GM12878 (cell line): ENCODE data around the gene CCDC71L. TPM values are rescaled to one million over a fixed set of nuclear protein-coding genes. Genes with fewer than 3 reads are reported as not detected.

Experiments used
- ATAC-seq: fragments of 200-7000 bp; cut with Tn5 transposase; 3 replicates; pipeline ENCODE4 v1.9.1; 2020; ENCODE audit warnings: mild to moderate bottlenecking, moderate library complexity
- BruUV-seq: library from RNA; stranded (reverse); fragments of 400-500 nt; replicated peaks from 2 replicates; lab custom pipeline; 2021; lab: Mats Ljungman, UMichigan
- CTCF ChIA-PET: fragments of 300-600 bp; sonication (Branson Sonifier 250); formaldehyde crosslinking; extraction: SDS; loops from one replicate; lab custom pipeline; 2021; ENCODE audit warnings: inconsistent platforms; lab: Yijun Ruan, JAX
- POLR2A ChIA-PET: fragments of 350-600 bp; formaldehyde crosslinking; extraction: SDS; loops from one replicate; lab custom pipeline; 2021; ENCODE audit warnings: inconsistent platforms; lab: Charles Lee
- RAD21 ChIA-PET: fragments of 300-600 bp; sonication (Branson Sonifier 250); formaldehyde crosslinking; loops from one replicate; lab custom pipeline; 2023; ENCODE audit warnings: antibody characterized with exemption; ENCODE audit not compliant: unreplicated experiment; lab: Charles Lee
- SMC1A ChIA-PET: fragments of 300-600 bp; sonication (Branson Sonifier 250); formaldehyde crosslinking; loops from one replicate; lab custom pipeline; 2023; ENCODE audit not compliant: unreplicated experiment, uncharacterized antibody; lab: Charles Lee
- DNase-seq: peaks from one replicate; pipeline ENCODE4 v3.0.0-alpha.2; 2011; ENCODE audit warnings: low read depth, low spot score
- FAIRE-seq: peaks from 3 replicates; lab custom pipeline; 2011; peaks lifted over from hg19 to GRCh38; lab: Jason Lieb, UNC
- H2AFZ ChIP-seq: 2 replicates; pipeline ENCODE4 v1.6.0; 2011; ENCODE audit warnings: low read depth, low read length, control low read depth; ENCODE audit not compliant: control insufficient read depth
- H3K27ac ChIP-seq: 2 replicates; pipeline ENCODE4 v1.5.1; 2011; ENCODE audit warnings: control low read depth; ENCODE audit not compliant: control insufficient read depth, insufficient read depth
- H3K27me3 ChIP-seq, 2 experiments: replicated peaks in 1 of 2; 2 replicates each; pipeline versions ENCODE4 v1.6.0 to v1.6.1; 2011; ENCODE audit warnings: low read length in 1 of 2; ENCODE audit not compliant: control insufficient read depth in 2 of 2, insufficient read depth in 2 of 2
- H3K36me3 ChIP-seq, 2 experiments: 2 replicates each; pipeline ENCODE4 v1.5.1; 2011; ENCODE audit warnings: low read length in 1 of 2; ENCODE audit not compliant: control insufficient read depth in 2 of 2, insufficient read depth in 2 of 2
- H3K4me1 ChIP-seq: 2 replicates; pipeline ENCODE4 v1.6.1; 2011; ENCODE audit warnings: mild to moderate bottlenecking, low read length, moderate library complexity, mixed read lengths; ENCODE audit not compliant: control insufficient read depth, insufficient read depth
- H3K4me2 ChIP-seq: 2 replicates; pipeline ENCODE4 v1.6.0; 2011; ENCODE audit warnings: control low read depth; ENCODE audit not compliant: control insufficient read depth, insufficient read depth
- H3K4me3 ChIP-seq: fragments of 200-600 bp; sonication (generic); 2 replicates; pipeline ENCODE4 v1.5.1; 2016
- H3K79me2 ChIP-seq: 2 replicates; pipeline ENCODE4 v1.6.0; 2011; ENCODE audit warnings: low read length; ENCODE audit not compliant: control insufficient read depth, insufficient read depth
- H3K9ac ChIP-seq: 2 replicates; pipeline ENCODE4 v1.8.0; 2011; ENCODE audit warnings: low read length, control low read depth, mixed read lengths; ENCODE audit not compliant: control insufficient read depth, insufficient read depth
- H3K9me3 ChIP-seq: replicated peaks from 3 replicates; pipeline ENCODE4 v1.5.1; 2011; ENCODE audit warnings: mild to moderate bottlenecking, low read length; ENCODE audit not compliant: control insufficient read depth, insufficient read depth
- H4K20me1 ChIP-seq: 2 replicates; pipeline ENCODE4 v1.6.0; 2011; ENCODE audit not compliant: control insufficient read depth, insufficient read depth
- BRCA1 ChIP-seq: IDR thresholded peaks from 2 replicates; pipeline ENCODE4 v1.6.1; 2011; ENCODE audit warnings: low read depth, low read length, improper control_type of control experiment
- CHD1 ChIP-seq: IDR thresholded peaks from 2 replicates; pipeline ENCODE4 v1.6.1; 2012; ENCODE audit warnings: low read depth, low read length, improper control_type of control experiment
- ETV6 ChIP-seq, 2 experiments: fragments of 450-650 bp in 1 of 2; IDR thresholded peaks in 1 of 2; conservative IDR thresholded peaks in 1 of 2; 2 replicates each; pipeline ENCODE4 v1.6.1; 2014; ENCODE audit warnings: antibody characterized with exemption in 1 of 2, borderline replicate concordance in 1 of 2, low read depth in 1 of 2, mild to moderate bottlenecking in 1 of 2, moderate library complexity in 1 of 2
- EZH2 ChIP-seq: IDR thresholded peaks from 2 replicates; pipeline ENCODE4 v1.6.1; 2012; ENCODE audit warnings: low read depth, mild to moderate bottlenecking, control low read depth, inconsistent platforms, low read length, borderline replicate concordance; ENCODE audit not compliant: control insufficient read depth
- HDAC2 ChIP-seq: fragments of 200-600 bp; sonication (generic); IDR thresholded peaks from 2 replicates; pipeline ENCODE4 v1.6.1; 2017
- LARP7 ChIP-seq: fragments of 450-650 bp; IDR thresholded peaks from 2 replicates; pipeline ENCODE4 v1.6.1; 2017; ENCODE audit warnings: mild to moderate bottlenecking
- MYC ChIP-seq: IDR thresholded peaks from 2 replicates; pipeline ENCODE4 v1.6.1; 2011; ENCODE audit warnings: mild to moderate bottlenecking, low read length, moderate library complexity, inconsistent platforms; ENCODE audit not compliant: insufficient read depth, insufficient replicate concordance, insufficient read length, severe bottlenecking
- NBN ChIP-seq: fragments of 450-650 bp; IDR thresholded peaks from 2 replicates; pipeline ENCODE4 v1.6.1; 2016
- NFYB ChIP-seq: IDR thresholded peaks from 2 replicates; pipeline ENCODE4 v1.6.1; 2011; ENCODE audit warnings: low read depth, mild to moderate bottlenecking, low read length, improper control_type of control experiment, moderate library complexity; ENCODE audit not compliant: insufficient read depth
- POLR2A ChIP-seq: IDR thresholded peaks from 2 replicates; pipeline ENCODE4 v1.6.1; 2011; ENCODE audit warnings: low read depth, mild to moderate bottlenecking, low read length
- RCOR1 ChIP-seq: conservative IDR thresholded peaks from 2 replicates; pipeline ENCODE4 v1.6.1; 2012; ENCODE audit warnings: low read depth, low read length, improper control_type of control experiment
- STAT1 ChIP-seq: fragments of 450-650 bp; conservative IDR thresholded peaks from 2 replicates; pipeline ENCODE4 v1.6.1; 2014; ENCODE audit warnings: antibody characterized with exemption, mild to moderate bottlenecking
- ZNF207 ChIP-seq: fragments of 450-650 bp; IDR thresholded peaks from 2 replicates; pipeline ENCODE4 v1.6.1; 2014; ENCODE audit warnings: antibody characterized with exemption, mild to moderate bottlenecking, borderline replicate concordance
- ZNF217 ChIP-seq: fragments of 450-650 bp; IDR thresholded peaks from 2 replicates; pipeline ENCODE4 v1.6.1; 2017; ENCODE audit warnings: antibody characterized with exemption, mild to moderate bottlenecking
- WGBS: methylation state at CpG from one replicate; pipeline ENCODE4 v1.1.6; 2016; ENCODE audit warnings: low lambda C conversion rate; ENCODE audit not compliant: insufficient replicate concordance, insufficient coverage; ENCODE audit errors: missing lambda C conversion rate; 5-methylcytosine and 5-hydroxymethylcytosine counted together
- in situ Hi-C: fragments of 300-500 bp; cut with MboI; formaldehyde crosslinking; loops from 9 replicates; pipeline ENCODE4 v1.14.3; 2018; ENCODE audit warnings: mixed read lengths
- intact Hi-C: fragments of 100-400 bp; cut with micrococcal nuclease; formaldehyde crosslinking; loops from one replicate; pipeline ENCODE4 v1.14.2; 2022; ENCODE audit not compliant: unreplicated experiment
- polyA plus RNA-seq, 11 experiments: library from polyadenylated mRNA; depleted of rRNA in 4 of 11; unstranded in 6 of 11; stranded (reverse) in 5 of 11; fragments of >200 nt; fragmentation: Nextera tagmentation in 4 of 11; fragmentation: Illumina TruSeq in 1 of 11; extraction: Ambion mirVana in 4 of 11; extraction: Trizol in 1 of 11; gene quantifications; 1 replicate in 1 of 11; 2 replicates in 10 of 11; pipeline versions ENCODE4 v1.2.1 to v1.2.3, GENCODE V29; 2011 to 2016; ENCODE audit warnings: inconsistent platforms in 2 of 11, missing spikeins in 2 of 11, low read depth in 1 of 11
- total RNA-seq, 4 experiments: library from RNA; depleted of rRNA in 3 of 4; stranded (reverse); fragments of >200 nt in 3 of 4; fragmentation: Illumina TruSeq in 1 of 4; extraction: Trizol in 1 of 4; gene quantifications; 2 replicates each; pipeline versions ENCODE4 v1.2.1 to v1.2.3, GENCODE V29; 2013 to 2021

Gene CCDC71L
- total and polyA plus RNA-seq, 10 of the 15 experiments (the other 5 are each of a cell fraction or from before 2014, with no cell fraction given): 1.1 to 20.7 (median 3.8) TPM

GRCh38 chr7:106646256-106646655, 14.7 kb downstream of the CCDC71L start:
- H3K27me3 ChIP-seq: no peaks in the 10 kb centered on the region
- H2AFZ ChIP-seq: no peak overlapping the region
- H3K4me2 ChIP-seq: no peak overlapping the region
- BruUV-seq: no TSS peak
- DNase-seq (no peak), ATAC-seq (no peak), FAIRE-seq (no peak)
- ChIA-PET SMC1A (interaction anchor here (1.2 kb wide), 1 partner anchor 12 kb away, joined by 3 read pairs; no protein-coding TSS in a partner anchor), CTCF (no interaction called here), POLR2A (no interaction called here), RAD21 (no interaction called here)
- no peaks in the 10 kb centered on the region for H3K79me2 ChIP-seq
- WGBS: 82% methylated on average over 1 of the region's 1 CpG
- no peak overlapping the region for H3K9ac ChIP-seq
- H3K4me3 ChIP-seq: no peak overlapping the region
- H3K36me3 ChIP-seq: no peaks in the 10 kb centered on the region
- no peak overlapping the region for H3K27ac ChIP-seq
- no peaks in the 10 kb centered on the region for H3K9me3 ChIP-seq
- no peaks in the 10 kb centered on the region for H4K20me1 ChIP-seq
- no peaks in the 10 kb centered on the region for H3K4me1 ChIP-seq
- no peak for TF ChIP-seq CHD1
- no peak for TF ChIP-seq ETV6 (conservative IDR thresholded peaks at IDR 0.05 in 1 of 2, IDR thresholded peaks at IDR 0.05 in 1 of 2; ENCODE audit: borderline replicate concordance in 1 of 2, low read depth in 1 of 2)
- TF ChIP-seq LARP7: no peak
- no peak for TF ChIP-seq STAT1
- TF ChIP-seq HDAC2: no peak
- TF ChIP-seq POLR2A: no peak
- no peak for TF ChIP-seq ZNF207
- no peak for TF ChIP-seq BRCA1
- no peak for TF ChIP-seq NBN
- no peak for TF ChIP-seq NFYB
- TF ChIP-seq MYC: no peak
- no peak for TF ChIP-seq ZNF217
- TF ChIP-seq EZH2: no peak
- no peak for TF ChIP-seq RCOR1
- in situ Hi-C loops: no loop called here
- intact Hi-C loops: no loop called here
